ENCODE results near the gene DNAJC22. TPM values are rescaled to one million over a fixed set of nuclear protein-coding genes. Genes with fewer than 3 reads are reported as not detected.
A peak's percentile ranks its signal among the peaks of the same experiment; 100 is the strongest.

Gene DNAJC22
- total and polyA plus RNA-seq, 9 of the 15 experiments (the other 6 are each of a cell fraction or from before 2014, with no cell fraction given), result 0.10 to 1.2 (median 0.47) TPM

GRCh38 chr12:49352351-49352750 is 5.7 kb downstream of the DNAJC22 start:
- CTCF ChIA-PET (ENCODE audit: low intra/inter-chr PET ratio), result interaction anchor here (1.2 kb wide), 1 partner anchor 162 kb away, joined by 3 read pairs; no protein-coding TSS in a partner anchor
- no peak overlapping the region for H3K9ac ChIP-seq (ENCODE audit: insufficient read depth in 1 of 2, low read depth in 2 of 2, low read length in 2 of 2)
- BruUV-seq (replicated peaks), result no TSS peak
- intact Hi-C loops (cut with micrococcal nuclease), result loop anchor here (10.0 kb wide), 1 partner anchor 352 kb away; the partner anchor contains the start of gene FMNL3
- no peaks in the 10 kb centered on the region for H3K79me2 ChIP-seq (ENCODE audit: control insufficient read depth, insufficient read depth, low read length)
- DNase-seq (ENCODE audit: extremely low read depth in 1 of 4, low spot score in 3 of 4), result no peak
- POLR2A ChIA-PET, result interaction anchor here (0.7 to 2.3 kb wide), 3 partner anchors 14 to 183 kb away, joined by 4 to 11 read pairs (median 6); partner anchors contain the start of gene SPATS2
- H3K4me2 ChIP-seq (ENCODE audit: insufficient read depth, low read length), result no peak overlapping the region
- H2AFZ ChIP-seq (ENCODE audit: low read depth, low read length), result no peak overlapping the region
- H4K20me1 ChIP-seq (replicated peaks; ENCODE audit: control insufficient read depth, insufficient read depth, low read length), result 0 out of 2 replicates have a peak, but pooled peaks cover under 1% of the 10 kb centered on the region
- 8% methylated on average over 2 of the region's 2 CpGs for WGBS (ENCODE audit: insufficient coverage, low coverage, missing lambda C conversion rate)
- no peak for TF ChIP-seq E2F1 (CRISPR knock-in tag; IDR thresholded peaks at IDR 0.05)
- no peak for TF ChIP-seq NCOR1 (IDR thresholded peaks at IDR 0.05)
- TF ChIP-seq ZC3H11A (IDR thresholded peaks at IDR 0.05; ENCODE audit: low read depth, low read length), result peak; percentile 50; the same call in 1 of the 2 replicates
- TF ChIP-seq HCFC1 (IDR thresholded peaks at IDR 0.05; ENCODE audit: low read depth, low read length), result no peak
- no peak for TF ChIP-seq ZNF124 (CRISPR knock-in tag; IDR thresholded peaks at IDR 0.05)
- TF ChIP-seq ZNF311 (CRISPR knock-in tag; IDR thresholded peaks at IDR 0.05), result no peak
- TF ChIP-seq NCOA4 (IDR thresholded peaks at IDR 0.05; ENCODE audit: partially characterized antibody), result no peak
- no peak for ATAC-seq
- no peaks in the 10 kb centered on the region for H3K9me3 ChIP-seq (replicated peaks; ENCODE audit: control insufficient read depth, insufficient read depth, low read depth, low read length)
- no peaks in the 10 kb centered on the region for H3K36me3 ChIP-seq (ENCODE audit: control insufficient read depth, insufficient read depth, low read length)
- in situ Hi-C loops (cut with MboI), result no loop called here
- H3K4me1 ChIP-seq (replicated peaks in 1 of 2; ENCODE audit: control insufficient read depth in 2 of 2, insufficient read depth in 2 of 2, low read length in 2 of 2), result peaks cover 2 to 7% of the 10 kb centered on the region in 2 experiments
- H3K9me1 ChIP-seq (ENCODE audit: control insufficient read depth, insufficient read depth, low read length), result no peaks in the 10 kb centered on the region
- H3K4me3 ChIP-seq, result no peak overlapping the region
- H3K27ac ChIP-seq (ENCODE audit: extremely low read depth, low read depth, low read length), result no peak overlapping the region
- H3K27me3 ChIP-seq (ENCODE audit: control insufficient read depth in 2 of 2, insufficient read depth in 2 of 2, low read length in 2 of 2), result peaks cover 0 to 17% of the 10 kb centered on the region in 2 experiments; a peak in 3 of 5 replicates
- no peak for FAIRE-seq
